COLO668 (cell line): Measurements from ENCODE around the gene FRS2.
"Not testable (repeated sequence)": the region's sequence is repeated elsewhere in the genome, so short reads cannot be mapped to it uniquely, and the experiment has no call there.

Source experiments
- DNase-seq: peaks from one replicate; lab custom pipeline; 2025; ENCODE audit not compliant: unreplicated experiment; lab: John Stamatoyannopoulos, UW

FRS2 gene

GRCh38 chr12:69570545-69571399 is 100.6 kb downstream of the FRS2 start:
- peak; percentile 49 for DNase-seq

- no peak for DNase-seq
Observed at GRCh38 chr12:69575346-69575745, 105.2 kb downstream of the FRS2 start.

DNA sequence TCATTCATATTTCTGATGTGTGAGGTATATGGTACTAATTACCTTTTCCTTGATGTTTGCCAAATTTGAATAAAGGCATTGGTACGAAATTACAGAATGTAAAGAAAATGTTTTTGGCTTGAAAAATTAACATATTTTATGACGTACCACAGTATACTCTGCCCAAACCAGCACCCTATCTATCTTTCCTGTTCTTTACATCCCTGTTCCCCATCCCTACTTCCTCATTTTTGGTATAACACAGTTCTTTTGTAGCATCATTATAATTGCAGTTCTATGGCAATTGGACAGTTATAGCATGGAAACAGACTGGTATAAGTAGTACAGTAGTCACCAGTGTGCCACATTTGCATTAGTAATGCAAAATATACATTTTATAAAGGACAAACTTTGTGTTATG is 108.1 kb downstream of the FRS2 start:
- no peak for DNase-seq

DNA sequence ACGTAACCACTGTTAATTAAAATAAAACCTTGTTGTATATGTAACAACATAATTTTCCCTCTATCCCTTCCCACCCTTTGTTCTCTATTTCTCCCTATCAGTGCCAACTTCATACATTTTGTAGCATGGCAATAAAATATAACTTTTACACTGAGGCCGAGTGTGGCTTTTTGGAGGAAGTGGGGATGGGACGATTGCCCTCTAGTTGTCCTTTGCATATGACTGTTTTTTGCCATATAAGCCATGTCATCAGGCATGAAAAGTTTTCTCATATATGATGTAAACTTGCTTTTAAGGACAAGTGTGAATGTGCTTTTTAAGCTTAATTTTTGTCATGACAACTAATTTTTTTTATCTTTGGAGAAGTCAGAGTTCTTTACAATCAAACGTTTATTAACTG is 108.8 kb downstream of the FRS2 start:
- DNase-seq: no peak

- no peak for DNase-seq
Observed at GRCh38 chr12:69580074-69580473, 109.9 kb downstream of the FRS2 start.

- DNase-seq: peak; percentile 11
Observed at GRCh38 chr12:69583203-69583602, 113.0 kb downstream of the FRS2 start.

DNA sequence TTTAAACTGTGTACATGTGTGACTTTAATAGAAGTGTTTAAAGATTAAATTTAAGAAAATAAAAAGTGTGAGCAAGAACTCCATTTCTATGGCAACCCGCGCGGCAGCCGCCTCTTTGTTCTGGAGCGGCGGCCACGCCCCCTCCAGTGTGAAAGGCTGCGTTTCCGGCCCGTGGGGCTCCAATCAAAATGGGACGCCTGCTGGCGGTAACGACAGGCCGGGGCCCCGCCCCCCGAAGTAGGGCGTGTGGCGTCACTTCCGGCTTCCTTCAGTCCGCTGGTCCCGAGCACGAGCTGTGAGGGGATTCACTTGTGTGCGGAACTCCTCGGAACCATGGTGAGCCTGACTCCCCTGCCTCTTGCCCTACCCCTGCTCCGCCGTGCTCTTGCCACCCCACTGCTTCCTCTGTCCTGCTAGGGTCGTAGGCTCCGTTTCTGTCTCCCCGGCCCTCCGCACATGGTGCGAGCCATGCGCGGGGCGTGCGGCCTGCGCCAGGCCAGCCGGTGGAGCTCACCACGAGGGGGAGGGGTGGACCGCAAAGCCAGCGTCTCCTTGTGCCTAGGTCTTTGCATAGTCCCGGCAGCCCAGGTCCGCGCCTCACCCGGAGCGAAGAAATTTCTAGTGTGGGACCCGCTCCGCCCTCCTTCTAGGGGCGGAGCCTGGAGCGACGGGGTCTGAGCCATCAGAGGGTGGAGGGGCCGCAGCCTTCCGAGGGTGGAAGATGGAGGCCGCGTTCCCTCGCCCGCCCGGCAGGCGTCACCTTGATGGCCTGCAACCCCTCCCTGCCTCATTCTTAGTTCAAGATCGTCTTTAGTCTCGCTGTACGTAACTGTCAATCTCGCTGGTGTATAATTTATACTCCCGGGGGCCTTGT is 115.2 kb downstream of the FRS2 start, which contains the start of gene CCT2:
Gene CCT2, plus strand, starts transcription at position 271 of the 874 bp plus-strand sequence. Its CDS starts 63 bp downstream, at position 334.
- peak; percentile 99 for DNase-seq

DNA sequence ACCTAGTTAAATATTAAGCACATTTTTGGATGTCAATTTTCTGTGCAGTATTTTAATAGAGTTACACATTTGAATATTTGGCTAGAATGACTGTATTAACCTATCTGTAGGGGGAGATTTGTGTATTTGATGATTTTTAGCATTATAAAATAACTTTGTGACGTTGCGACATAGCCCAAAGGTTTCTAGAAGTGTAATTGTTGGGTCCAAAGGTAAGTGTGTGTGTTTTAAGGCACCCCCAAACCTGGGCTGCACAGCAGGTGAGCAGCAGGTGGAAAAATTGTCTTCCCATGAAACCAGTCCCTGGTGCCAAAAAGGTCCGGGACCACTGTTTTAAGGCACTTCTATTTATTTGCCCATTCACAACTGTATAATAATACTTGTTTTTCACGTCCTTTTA is 118.3 kb downstream of the FRS2 start:
- no peak for DNase-seq

GRCh38 chr12:69589082-69589481 is 118.9 kb downstream of the FRS2 start:
- no peak for DNase-seq

DNA sequence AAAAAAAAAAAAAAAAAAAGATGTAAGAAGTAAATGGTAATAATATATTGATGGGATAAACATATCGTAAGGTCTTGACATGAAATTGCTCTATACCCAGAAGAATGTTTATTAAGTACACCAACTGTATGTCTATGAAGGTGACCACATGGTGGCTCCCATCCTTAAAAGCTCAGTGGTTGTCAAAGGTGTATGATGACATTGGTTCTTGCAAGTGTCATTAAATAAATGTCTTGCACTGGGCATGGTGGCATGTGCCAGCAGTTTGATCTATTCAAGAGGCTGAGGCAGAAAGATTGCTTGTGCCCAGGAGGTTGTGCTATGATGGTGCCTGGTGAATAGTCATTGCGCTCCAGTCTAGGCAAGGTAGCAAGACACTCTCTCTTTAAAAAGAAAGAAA is 125.5 kb downstream of the FRS2 start:
- DNase-seq: no peak

- DNase-seq: no peak
Observed at GRCh38 chr12:69598174-69598753, 128.1 kb downstream of the FRS2 start.

GRCh38 chr12:69600804-69601203 is 130.6 kb downstream of the FRS2 start:
- no peak for DNase-seq

- no peak for DNase-seq
Observed at GRCh38 chr12:69601962-69602685, 131.9 kb downstream of the FRS2 start.

- DNase-seq: no peak
Observed at GRCh38 chr12:69602954-69603353, 132.8 kb downstream of the FRS2 start.

DNA sequence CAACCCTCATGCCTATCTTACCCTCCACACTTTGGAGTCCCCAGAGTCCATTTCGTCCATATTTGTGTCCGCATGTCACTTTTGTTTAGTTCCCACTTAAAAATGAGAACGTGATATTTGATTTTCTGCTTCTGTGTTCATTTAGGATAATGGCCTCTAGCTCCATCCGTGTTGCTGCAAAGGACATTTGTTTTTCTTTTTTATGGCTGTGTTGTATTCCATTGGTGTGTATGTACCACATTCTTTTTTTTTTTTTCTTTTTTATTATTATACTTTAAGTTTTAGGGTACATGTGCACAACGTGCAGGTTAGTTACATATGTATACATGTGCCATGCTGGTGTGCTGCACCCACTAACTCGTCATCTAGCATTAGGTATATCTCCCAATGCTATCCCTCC is 133.4 kb downstream of the FRS2 start:
- not testable (repeated sequence) for DNase-seq

GRCh38 chr12:69604275-69604674 is 134.1 kb downstream of the FRS2 start:
- DNase-seq: not testable (repeated sequence)

DNA sequence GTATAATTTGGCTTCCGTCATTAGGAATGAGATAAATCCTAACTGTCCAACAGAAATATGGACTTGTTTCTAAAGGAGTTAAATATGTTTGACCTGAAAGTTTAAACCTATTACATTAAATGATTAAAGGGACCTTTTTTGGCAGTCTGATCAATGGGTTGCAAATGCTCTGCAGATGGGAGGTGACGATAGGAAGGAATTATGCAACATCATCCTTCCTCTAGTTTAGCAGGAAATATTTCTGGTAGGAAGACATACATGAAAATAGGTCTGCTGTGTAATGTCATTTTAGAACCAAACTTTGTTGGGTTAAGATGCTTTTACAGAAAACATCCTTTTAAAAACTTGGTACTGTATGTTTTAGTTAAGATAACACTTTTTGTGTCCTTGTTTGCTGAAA is 137.9 kb downstream of the FRS2 start:
- DNase-seq: no peak

GRCh38 chr12:69610126-69610525 is 139.9 kb downstream of the FRS2 start:
- no peak for DNase-seq

DNA sequence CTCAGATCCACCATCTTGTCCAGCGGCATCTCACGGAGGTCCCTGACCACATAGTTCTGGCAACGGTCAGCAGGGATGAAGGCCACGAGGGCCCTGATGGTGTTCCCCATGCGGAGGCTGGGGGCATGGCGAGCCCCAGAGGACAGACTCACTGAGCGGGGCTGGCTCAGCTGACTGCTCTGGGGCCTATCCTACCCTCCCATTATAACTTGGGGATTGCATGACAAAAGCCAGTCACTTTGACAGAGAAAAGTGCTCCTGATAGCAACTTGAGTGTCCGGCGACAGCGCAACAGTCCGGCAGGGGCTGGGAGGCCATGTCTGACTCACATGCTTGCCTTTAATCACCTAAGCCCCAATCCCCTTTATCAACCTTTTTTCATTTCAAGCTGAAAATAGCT is 140.5 kb downstream of the FRS2 start, which contains the start of gene LRRC10:
Gene LRRC10, minus strand, starts transcription at position 179 of the 400 bp plus-strand sequence. Its CDS starts 69 bp downstream, at position 110.
- no peak for DNase-seq

DNA sequence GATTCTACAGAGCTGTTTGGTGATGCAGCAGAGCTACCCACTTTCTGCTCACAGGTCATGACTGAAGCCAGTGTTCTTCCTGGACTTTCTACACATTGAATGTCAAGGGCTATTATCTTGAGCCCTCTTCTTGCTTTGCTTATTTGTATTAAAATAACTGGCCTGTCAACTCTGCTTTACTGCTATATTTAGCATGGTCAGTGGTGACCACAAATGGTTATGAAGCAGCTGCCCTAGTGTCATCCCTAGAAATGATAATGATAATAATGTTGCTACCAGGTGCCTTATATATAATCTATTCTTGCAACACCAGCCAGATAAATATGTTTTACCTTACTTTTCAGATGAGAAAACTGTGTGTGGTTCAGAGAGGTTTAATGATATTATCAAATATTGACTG is 143.2 kb downstream of the FRS2 start:
- no peak for DNase-seq

GRCh38 chr12:69616025-69616424 is 145.8 kb downstream of the FRS2 start:
- no peak for DNase-seq
